RPMI8226 (cell line): ENCODE results near the gene GPHA2.

Experiments
- DNase-seq: peaks from one replicate; pipeline ENCODE4 v3.0.0-alpha.2; 2015

Gene GPHA2

GRCh38 chr11:64929625-64930024 lies 6.1 kb downstream of the GPHA2 start:
- DNase-seq = no peak

GRCh38 chr11:64928957-64929356 lies 6.7 kb downstream of the GPHA2 start:
- no peak for DNase-seq

GRCh38 chr11:64926689-64927088 lies 9.0 kb downstream of the GPHA2 start:
- DNase-seq = no peak

GRCh38 chr11:64925536-64926436 lies 9.9 kb downstream of the GPHA2 start:
- DNase-seq = no peak

- DNase-seq = no peak
These were observed 10.8 kb downstream of the GPHA2 start for GRCh38 chr11:64924910-64925284.

GRCh38 chr11:64923944-64924909 lies 11.5 kb downstream of the GPHA2 start, which contains the start of gene PPP2R5B:
Gene PPP2R5B, plus strand, starts transcription at chr11:64924689. Its CDS starts 1,046 bp downstream, at chr11:64925735.
- DNase-seq = peak; percentile 95

GRCh38 chr11:64923151-64923661 lies 12.5 kb downstream of the GPHA2 start:
- DNase-seq = no peak

- no peak for DNase-seq
These were observed 14.3 kb downstream of the GPHA2 start for GRCh38 chr11:64921384-64921783.

GRCh38 chr11:64920124-64920523 lies 15.6 kb downstream of the GPHA2 start:
- no peak for DNase-seq

GRCh38 chr11:64919627-64920026 lies 16.1 kb downstream of the GPHA2 start:
- DNase-seq = no peak

GRCh38 chr11:64918017-64918416 lies 17.7 kb downstream of the GPHA2 start:
- DNase-seq = peak; percentile 60

GRCh38 chr11:64917663-64917995 lies 18.1 kb downstream of the GPHA2 start:
- no peak for DNase-seq

GRCh38 chr11:64916775-64917662 lies 18.7 kb downstream of the GPHA2 start, which contains the start of gene ATG2A:
Gene ATG2A, minus strand, starts transcription at chr11:64917209. Its CDS starts 74 bp downstream, at chr11:64917135.
- peak; percentile 100 for DNase-seq

- DNase-seq = peak; percentile 57
These were observed 19.5 kb downstream of the GPHA2 start for GRCh38 chr11:64916040-64916774.

GRCh38 chr11:64915376-64915887 lies 20.3 kb downstream of the GPHA2 start:
- no peak for DNase-seq

- DNase-seq = no peak
These were observed 21.6 kb downstream of the GPHA2 start for GRCh38 chr11:64914123-64914522.

- no peak for DNase-seq
These were observed 22.4 kb downstream of the GPHA2 start for GRCh38 chr11:64913171-64913727.

- no peak for DNase-seq
These were observed 24.0 kb downstream of the GPHA2 start for GRCh38 chr11:64911689-64912088.

GRCh38 chr11:64911142-64911541 lies 24.6 kb downstream of the GPHA2 start:
- DNase-seq = no peak

GRCh38 chr11:64910451-64911093 lies 25.1 kb downstream of the GPHA2 start:
- no peak for DNase-seq
